ENCODE data around the gene NPVF. TPM values are rescaled to one million over a fixed set of nuclear protein-coding genes. Genes with fewer than 3 reads are reported as not detected.

Gene NPVF
- total RNA-seq, 3 donors from 2014 or later = not detected

DNA sequence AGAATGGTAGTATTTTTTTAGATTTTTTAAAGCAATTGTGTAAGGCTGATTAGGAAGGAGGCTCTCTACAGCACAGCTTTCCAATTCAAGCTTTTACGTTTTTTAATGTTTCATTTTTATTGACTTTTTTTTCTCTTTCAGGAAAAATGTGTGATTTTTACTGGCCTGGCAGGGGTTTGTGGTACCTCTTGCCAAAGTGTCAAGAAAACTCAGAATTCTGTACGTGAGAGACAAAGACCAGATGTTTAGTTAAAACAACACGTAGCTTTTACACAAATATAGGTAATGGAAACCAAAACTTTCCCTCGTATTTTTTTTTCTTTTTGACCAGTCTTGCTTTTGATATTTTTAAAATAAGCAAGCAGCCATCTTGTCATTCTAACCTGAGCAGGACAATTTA, 6.0 kb upstream of the NPVF start:
- Histone ChIP-seq H3K4me1 (ENCODE audit: low read depth) (no peaks in the 10 kb centered on the region), H3K9me3 (no peaks in the 10 kb centered on the region), H3K4me3 (no peak overlapping the region), H3K36me3 (ENCODE audit: low read depth) (no peaks in the 10 kb centered on the region)
- ATAC-seq (no peak), DNase-seq (no peak)
- intact Hi-C loops (cut with DNase I, micrococcal nuclease) = no loop called here
- TF ChIP-seq, protein P1, sequence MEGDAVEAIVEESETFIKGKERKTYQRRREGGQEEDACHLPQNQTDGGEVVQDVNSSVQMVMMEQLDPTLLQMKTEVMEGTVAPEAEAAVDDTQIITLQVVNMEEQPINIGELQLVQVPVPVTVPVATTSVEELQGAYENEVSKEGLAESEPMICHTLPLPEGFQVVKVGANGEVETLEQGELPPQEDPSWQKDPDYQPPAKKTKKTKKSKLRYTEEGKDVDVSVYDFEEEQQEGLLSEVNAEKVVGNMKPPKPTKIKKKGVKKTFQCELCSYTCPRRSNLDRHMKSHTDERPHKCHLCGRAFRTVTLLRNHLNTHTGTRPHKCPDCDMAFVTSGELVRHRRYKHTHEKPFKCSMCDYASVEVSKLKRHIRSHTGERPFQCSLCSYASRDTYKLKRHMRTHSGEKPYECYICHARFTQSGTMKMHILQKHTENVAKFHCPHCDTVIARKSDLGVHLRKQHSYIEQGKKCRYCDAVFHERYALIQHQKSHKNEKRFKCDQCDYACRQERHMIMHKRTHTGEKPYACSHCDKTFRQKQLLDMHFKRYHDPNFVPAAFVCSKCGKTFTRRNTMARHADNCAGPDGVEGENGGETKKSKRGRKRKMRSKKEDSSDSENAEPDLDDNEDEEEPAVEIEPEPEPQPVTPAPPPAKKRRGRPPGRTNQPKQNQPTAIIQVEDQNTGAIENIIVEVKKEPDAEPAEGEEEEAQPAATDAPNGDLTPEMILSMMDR (IDR thresholded peaks at IDR 0.05) = no peak

DNA sequence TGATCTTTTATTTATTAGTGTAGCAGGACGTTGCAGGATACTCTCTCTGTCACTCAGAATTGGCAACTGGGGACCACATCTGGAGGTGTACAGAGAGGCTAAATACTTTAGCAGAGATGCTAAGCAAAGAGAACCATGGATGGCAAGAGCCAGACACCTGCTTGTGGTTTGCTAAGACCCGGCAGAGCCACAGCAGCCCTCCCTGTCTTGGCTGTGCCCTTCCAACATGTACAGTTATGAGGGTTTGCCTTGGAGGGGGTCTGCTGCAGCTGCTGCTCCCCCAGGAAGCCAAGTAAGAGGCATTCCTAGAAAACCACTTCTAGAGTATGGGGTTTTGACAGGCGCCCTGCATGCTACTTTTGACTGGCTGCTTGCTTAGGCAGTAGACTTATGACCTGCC, 5.1 kb downstream of the NPVF start:
- DNase-seq = no peak
- TF ChIP-seq, protein P1 (IDR thresholded peaks at IDR 0.05) = no peak
- ATAC-seq = no peak
- intact Hi-C loops (cut with DNase I, micrococcal nuclease) = no loop called here
- Histone ChIP-seq H3K9me3 (no peaks in the 10 kb centered on the region), H3K4me3 (no peak overlapping the region), H3K4me1 (ENCODE audit: low read depth) (peaks cover 8% of the 10 kb centered on the region), H3K36me3 (ENCODE audit: low read depth) (no peaks in the 10 kb centered on the region)

DNA sequence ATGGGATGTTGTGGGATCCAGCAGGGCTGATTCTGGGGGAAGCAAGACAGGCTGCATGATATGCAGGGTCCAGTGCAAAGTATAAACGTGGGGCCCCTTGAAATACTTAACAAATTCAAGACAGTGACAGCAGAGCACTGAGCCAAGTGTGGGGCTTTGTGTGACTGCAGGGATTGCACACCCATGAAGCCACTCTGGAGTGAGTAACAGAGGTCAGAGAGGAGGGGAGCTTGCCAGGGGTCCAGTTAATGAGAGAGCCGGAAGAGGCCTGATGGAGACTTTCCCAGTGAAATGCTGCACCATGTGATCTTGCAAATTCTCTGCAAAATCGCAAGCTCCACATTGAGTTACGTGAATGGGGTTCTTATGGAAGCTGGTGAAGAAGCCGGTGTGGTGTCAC, 5.6 kb downstream of the NPVF start:
- intact Hi-C loops (cut with DNase I, micrococcal nuclease) = no loop called here
- TF ChIP-seq, protein P1 (IDR thresholded peaks at IDR 0.05) = no peak

DNA sequence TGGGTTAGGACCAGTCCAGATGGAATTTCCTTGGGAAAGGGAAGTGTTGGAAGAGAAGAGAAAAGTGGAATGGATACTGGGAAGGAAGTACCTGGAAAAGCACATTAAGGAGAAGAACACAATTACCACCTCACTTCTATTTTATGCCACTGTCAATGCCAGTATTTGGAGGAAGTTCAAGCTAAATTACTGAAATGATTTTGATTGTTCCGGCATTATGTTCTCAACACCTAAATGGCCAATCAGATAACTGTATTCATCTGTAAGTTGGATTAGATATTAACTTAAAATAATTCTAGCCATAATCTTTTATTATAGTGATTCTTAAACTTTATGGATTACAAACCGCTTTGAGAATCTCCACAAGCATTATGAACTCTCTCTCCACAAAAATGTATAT, 7.3 kb downstream of the NPVF start:
- DNase-seq (no peak), ATAC-seq (peak; percentile 76)
- H3K4me1 ChIP-seq (ENCODE audit: low read depth) = peaks cover 8% of the 10 kb centered on the region
- intact Hi-C loops (cut with DNase I, micrococcal nuclease) = no loop called here
- H3K36me3 ChIP-seq (ENCODE audit: low read depth) = no peaks in the 10 kb centered on the region
- TF ChIP-seq, protein P1 (IDR thresholded peaks at IDR 0.05) = no peak
- no peak overlapping the region for H3K4me3 ChIP-seq
- no peaks in the 10 kb centered on the region for H3K9me3 ChIP-seq

More for the DNA sequence above, 5.6 kb downstream of the NPVF start:
- Histone ChIP-seq H3K9me3 (no peaks in the 10 kb centered on the region), H3K4me1 (ENCODE audit: low read depth) (peaks cover 8% of the 10 kb centered on the region), H3K36me3 (ENCODE audit: low read depth) (no peaks in the 10 kb centered on the region), H3K4me3 (no peak overlapping the region)
- ATAC-seq = no peak
- no peak for DNase-seq

DNA sequence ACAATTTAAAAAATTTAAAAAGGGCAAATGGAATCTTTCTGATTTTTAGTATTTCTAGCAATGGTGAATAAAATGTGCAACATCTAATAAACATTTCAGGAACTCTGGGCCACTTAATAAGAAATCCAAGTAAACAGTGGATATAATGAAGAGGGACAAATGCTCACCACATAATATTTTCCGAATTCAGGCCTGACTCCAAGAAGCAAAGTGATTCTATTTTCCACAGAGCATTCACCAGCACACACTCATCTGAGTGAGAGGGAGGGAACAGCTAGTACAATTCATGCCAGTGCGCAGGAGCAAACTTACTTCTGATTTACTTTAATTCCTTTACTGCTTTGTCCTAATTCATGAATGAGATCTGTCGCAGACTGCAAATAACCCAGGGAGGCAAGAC, 10.1 kb downstream of the NPVF start:
- DNase-seq (no peak), ATAC-seq (no peak)
- no peaks in the 10 kb centered on the region for H3K9me3 ChIP-seq
- no peak overlapping the region for H3K4me3 ChIP-seq
- peaks cover 8% of the 10 kb centered on the region for H3K4me1 ChIP-seq (ENCODE audit: low read depth)
- TF ChIP-seq, protein P1 (IDR thresholded peaks at IDR 0.05) = no peak
- no peaks in the 10 kb centered on the region for H3K36me3 ChIP-seq (ENCODE audit: low read depth)
- intact Hi-C loops (cut with DNase I, micrococcal nuclease) = no loop called here

DNA sequence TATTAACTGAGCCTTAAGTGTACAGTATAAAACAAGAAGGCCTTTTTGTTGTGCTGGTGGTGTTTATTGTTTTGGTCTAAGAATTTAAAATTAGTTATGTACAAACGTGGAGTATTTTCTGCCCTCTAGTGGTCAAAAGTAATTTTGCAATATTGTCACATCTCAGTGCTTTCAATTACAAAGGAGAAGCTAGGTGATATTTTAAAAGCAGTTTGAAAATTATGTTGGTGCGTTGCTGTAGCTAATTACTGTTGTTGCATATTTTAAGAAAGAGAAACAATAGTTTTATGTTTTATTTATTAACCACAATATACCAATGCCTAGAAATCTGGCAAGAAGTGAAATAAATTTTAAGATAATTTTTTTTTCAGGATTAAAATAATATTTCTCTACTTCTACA, 11.4 kb downstream of the NPVF start:
- TF ChIP-seq, protein P1 (IDR thresholded peaks at IDR 0.05) = peak; percentile 44
- H3K4me1 ChIP-seq (ENCODE audit: low read depth) = peaks cover 6% of the 10 kb centered on the region
- no peak overlapping the region for H3K4me3 ChIP-seq
- no peaks in the 10 kb centered on the region for H3K36me3 ChIP-seq (ENCODE audit: low read depth)
- ATAC-seq = peak; percentile 53
- H3K9me3 ChIP-seq = no peaks in the 10 kb centered on the region
- intact Hi-C loops (cut with DNase I, micrococcal nuclease) = no loop called here
- DNase-seq = no peak
